ENCODE data around the gene SNCA.

DNA sequence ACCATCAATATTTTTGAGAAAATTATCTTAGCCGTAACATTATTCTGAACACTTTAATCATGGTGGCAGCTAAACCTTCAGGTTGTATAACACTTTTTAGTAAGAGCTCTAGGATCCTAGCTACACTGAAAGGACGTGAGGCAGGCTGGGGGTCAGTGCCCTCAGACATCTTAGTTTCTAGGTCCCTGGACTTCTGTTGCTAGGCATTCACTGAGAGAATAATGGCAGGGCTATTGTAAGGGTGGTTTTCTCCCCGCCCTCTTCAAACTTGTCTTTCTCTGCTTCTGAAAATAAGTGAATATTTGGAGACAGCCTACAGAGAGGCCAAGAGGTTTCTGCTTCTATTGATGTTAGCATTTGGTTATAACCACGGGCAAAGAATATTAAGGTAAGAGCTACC lies 42.3 kb upstream of the SNCA start:
- TF ChIP-seq, protein P1, sequence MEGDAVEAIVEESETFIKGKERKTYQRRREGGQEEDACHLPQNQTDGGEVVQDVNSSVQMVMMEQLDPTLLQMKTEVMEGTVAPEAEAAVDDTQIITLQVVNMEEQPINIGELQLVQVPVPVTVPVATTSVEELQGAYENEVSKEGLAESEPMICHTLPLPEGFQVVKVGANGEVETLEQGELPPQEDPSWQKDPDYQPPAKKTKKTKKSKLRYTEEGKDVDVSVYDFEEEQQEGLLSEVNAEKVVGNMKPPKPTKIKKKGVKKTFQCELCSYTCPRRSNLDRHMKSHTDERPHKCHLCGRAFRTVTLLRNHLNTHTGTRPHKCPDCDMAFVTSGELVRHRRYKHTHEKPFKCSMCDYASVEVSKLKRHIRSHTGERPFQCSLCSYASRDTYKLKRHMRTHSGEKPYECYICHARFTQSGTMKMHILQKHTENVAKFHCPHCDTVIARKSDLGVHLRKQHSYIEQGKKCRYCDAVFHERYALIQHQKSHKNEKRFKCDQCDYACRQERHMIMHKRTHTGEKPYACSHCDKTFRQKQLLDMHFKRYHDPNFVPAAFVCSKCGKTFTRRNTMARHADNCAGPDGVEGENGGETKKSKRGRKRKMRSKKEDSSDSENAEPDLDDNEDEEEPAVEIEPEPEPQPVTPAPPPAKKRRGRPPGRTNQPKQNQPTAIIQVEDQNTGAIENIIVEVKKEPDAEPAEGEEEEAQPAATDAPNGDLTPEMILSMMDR (IDR thresholded peaks at IDR 0.05) = no peak
- no peak for TF ChIP-seq POLR2A (IDR thresholded peaks at IDR 0.05)
